ENCODE data around the gene PIGV. TPM values are rescaled to one million over a fixed set of nuclear protein-coding genes. Genes with fewer than 3 reads are reported as not detected.
"Not testable (repeated sequence)": the region's sequence is repeated elsewhere in the genome, so short reads cannot be mapped to it uniquely, and the experiment has no call there.

The PIGV gene
- total RNA-seq, 2 donors from 2014 or later: 14.0 to 18.1 TPM

DNA sequence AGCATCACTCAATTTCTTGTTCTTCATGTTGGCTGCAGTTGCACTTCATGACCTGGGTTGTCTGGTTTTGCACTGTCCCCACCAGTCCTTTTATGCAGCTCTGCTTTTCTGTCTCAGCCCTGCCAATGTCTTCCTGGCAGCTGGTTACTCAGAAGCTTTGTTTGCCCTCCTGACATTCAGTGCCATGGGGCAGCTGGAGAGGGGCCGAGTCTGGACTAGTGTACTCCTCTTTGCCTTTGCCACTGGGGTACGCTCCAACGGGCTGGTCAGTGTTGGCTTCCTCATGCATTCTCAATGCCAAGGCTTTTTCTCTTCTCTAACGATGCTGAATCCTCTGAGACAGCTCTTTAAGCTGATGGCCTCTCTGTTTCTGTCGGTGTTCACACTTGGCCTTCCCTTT is 6.6 kb downstream of the PIGV start:
- peaks cover 48% of the 10 kb centered on the region for H3K4me1 Mint-ChIP-seq
- peak overlapping the region; percentile 28 for H3K27ac Mint-ChIP-seq
- H3K9me3 Mint-ChIP-seq: no peaks in the 10 kb centered on the region
- H3K27me3 Mint-ChIP-seq: no peaks in the 10 kb centered on the region
- no peak for ATAC-seq (replicated peaks)
- peaks cover 81% of the 10 kb centered on the region for H3K36me3 Mint-ChIP-seq (ENCODE audit: low read depth)
- no peak overlapping the region for H3K4me3 Mint-ChIP-seq

DNA sequence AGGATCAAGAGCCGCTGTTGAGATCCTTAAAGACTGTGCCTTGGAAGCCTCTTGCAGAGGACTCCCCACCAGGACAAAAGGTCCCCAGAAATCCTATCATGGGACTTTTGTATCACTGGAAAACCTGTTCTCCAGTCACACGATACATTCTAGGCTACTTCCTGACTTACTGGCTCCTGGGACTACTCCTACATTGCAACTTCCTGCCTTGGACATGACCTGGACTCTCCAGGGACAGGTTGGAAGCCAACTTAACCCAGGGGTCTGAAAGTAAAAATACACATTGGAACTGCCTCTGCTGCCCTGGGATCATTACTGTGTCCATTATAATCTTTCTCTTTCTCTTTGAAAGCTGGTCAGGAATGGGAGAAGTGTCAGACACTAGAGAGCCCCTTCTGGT is 9.9 kb downstream of the PIGV start:
- Mint-ChIP-seq H3K27ac (peak overlapping the region; percentile 59), H3K9me3 (no peaks in the 10 kb centered on the region), H3K4me1 (peaks cover 46% of the 10 kb centered on the region), H3K4me3 (no peak overlapping the region), H3K27me3 (no peaks in the 10 kb centered on the region), H3K36me3 (ENCODE audit: low read depth) (peaks cover 62% of the 10 kb centered on the region)
- no peak for ATAC-seq (replicated peaks)

DNA sequence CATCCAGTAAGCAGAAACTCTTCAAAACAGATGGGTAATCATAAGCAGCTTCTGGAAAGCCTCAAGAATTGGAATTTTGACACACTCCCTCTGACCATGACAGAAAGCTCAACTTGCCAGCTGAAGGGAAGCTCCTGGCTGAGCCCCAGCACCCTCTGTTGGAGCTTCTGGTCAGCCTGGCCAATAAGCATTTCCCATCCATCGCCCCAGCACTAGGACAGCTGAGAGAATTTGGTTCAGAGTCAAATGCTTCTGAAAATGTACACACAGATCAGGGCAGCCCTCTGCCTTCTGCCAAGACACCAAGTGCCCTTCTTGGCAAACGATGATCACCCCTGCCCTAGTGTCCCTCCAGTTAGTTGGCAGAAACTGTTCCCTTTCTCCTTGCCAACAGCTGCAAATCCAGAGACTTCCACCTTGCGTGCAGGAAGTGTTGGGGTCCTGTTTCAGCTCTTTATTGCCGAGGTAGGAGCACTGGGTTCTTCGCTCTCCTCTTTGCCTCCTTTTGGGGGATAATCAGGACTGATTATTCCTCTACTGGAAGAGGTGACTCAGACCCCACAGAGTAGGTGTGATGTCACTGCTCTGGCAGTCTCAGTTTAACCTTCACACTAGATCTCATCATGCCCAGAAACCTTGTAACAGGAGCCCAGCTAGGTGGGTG is 11.9 kb downstream of the PIGV start:
- Mint-ChIP-seq H3K4me1 (peaks cover 36% of the 10 kb centered on the region), H3K27me3 (no peaks in the 10 kb centered on the region), H3K36me3 (ENCODE audit: low read depth) (peaks cover 42% of the 10 kb centered on the region), H3K4me3 (peak overlapping the region; percentile 70), H3K27ac (peak overlapping the region; percentile 86), H3K9me3 (no peaks in the 10 kb centered on the region)
- ATAC-seq (replicated peaks): peak; percentile 90

DNA sequence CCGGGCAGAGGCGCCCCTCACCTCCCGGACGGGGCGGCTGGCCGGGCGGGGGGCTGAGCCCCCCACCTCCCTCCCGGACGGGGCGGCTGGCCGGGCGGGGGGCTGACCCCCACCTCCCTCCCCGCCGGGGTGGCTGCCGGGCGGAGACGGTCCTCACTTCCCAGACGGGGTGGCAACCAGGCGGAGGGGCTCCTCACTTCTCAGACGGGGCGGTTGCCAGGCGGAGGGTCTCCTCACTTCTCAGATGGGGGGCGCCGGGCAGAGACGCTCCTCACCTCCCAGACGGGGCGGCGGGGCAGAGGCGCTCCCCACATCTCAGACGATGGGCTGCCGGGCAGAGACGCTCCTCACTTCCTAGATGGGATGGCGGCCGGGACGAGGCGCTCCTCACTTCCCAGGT is 16.2 kb downstream of the PIGV start:
- not testable (repeated sequence) for ATAC-seq (replicated peaks); H3K36me3 Mint-ChIP-seq (ENCODE audit: low read depth); H3K9me3 Mint-ChIP-seq; H3K27me3 Mint-ChIP-seq; H3K27ac Mint-ChIP-seq; H3K4me3 Mint-ChIP-seq
- peaks cover 34% of the 10 kb centered on the region for H3K4me1 Mint-ChIP-seq

DNA sequence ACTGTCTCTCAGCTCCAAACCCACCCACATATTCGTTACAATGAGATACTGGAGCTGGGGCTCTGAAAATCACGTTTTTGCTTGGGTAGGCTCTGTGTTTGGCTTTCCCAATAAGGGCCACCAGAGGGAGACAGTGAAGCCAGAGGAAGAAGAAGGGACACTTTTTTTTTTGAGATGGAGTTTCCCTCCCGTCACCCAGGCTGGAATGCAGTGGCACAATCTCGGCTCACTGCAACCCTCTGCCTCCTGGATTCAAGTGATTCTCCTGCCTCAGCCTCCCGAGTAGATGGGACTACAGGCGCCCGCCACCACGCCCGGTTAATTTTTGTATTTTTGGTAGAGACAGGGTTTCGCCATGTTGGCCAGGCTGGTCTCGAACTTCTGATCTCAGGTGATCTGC is 22.4 kb downstream of the PIGV start:
- not testable (repeated sequence) for H3K27me3 Mint-ChIP-seq; H3K36me3 Mint-ChIP-seq (ENCODE audit: low read depth); H3K9me3 Mint-ChIP-seq
- Mint-ChIP-seq H3K27ac (peak overlapping the region; percentile 56), H3K4me1 (peaks cover 22% of the 10 kb centered on the region), H3K4me3 (peak overlapping the region; percentile 36)
- peak; percentile 68 for ATAC-seq (replicated peaks)

DNA sequence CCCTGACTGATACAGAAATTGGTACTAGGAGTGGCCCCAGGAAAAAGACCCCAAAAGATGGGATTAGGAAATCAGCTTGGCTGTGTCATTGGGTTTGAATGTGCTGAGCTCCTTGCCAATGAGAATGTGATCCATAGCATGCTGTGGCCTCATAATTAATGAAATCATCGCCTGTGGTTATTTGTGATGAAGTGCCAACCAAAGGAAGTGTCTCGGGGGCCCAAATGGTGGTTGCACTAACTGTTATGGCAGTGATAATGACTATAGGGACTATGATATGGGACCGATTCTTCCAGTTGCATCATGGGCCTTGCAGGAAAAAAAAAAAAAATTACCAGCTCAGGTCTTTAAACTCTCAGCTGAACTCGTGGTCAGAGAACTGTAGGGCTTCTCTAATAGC is 23.3 kb downstream of the PIGV start:
- peak overlapping the region; percentile 36 for H3K4me3 Mint-ChIP-seq
- H3K4me1 Mint-ChIP-seq: peaks cover 18% of the 10 kb centered on the region
- ATAC-seq (replicated peaks): no peak
- H3K36me3 Mint-ChIP-seq (ENCODE audit: low read depth): no peaks in the 10 kb centered on the region
- no peaks in the 10 kb centered on the region for H3K27me3 Mint-ChIP-seq
- H3K9me3 Mint-ChIP-seq: no peaks in the 10 kb centered on the region
- H3K27ac Mint-ChIP-seq: peak overlapping the region; percentile 56

DNA sequence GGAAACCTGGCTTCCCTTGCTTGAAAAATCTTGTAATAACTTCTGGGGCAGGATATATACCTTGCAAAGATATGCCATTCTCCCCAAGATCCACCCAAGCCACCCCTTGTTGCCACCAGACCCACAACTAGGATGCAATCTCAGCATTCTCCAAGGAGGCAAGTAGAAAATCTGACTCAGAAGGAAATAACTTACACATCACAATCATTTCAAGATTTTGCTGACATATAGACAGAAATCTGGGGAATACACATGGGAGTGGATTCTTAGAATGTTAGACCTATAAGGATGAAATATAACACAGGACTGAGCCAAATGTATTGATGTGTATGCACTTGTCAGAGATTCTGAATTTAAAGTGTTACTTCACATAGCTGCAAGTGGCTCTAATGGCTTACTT is 24.0 kb downstream of the PIGV start:
- H3K36me3 Mint-ChIP-seq (ENCODE audit: low read depth): no peaks in the 10 kb centered on the region
- peak overlapping the region; percentile 56 for H3K27ac Mint-ChIP-seq
- no peaks in the 10 kb centered on the region for H3K27me3 Mint-ChIP-seq
- H3K4me1 Mint-ChIP-seq: peaks cover 18% of the 10 kb centered on the region
- no peaks in the 10 kb centered on the region for H3K9me3 Mint-ChIP-seq
- ATAC-seq (replicated peaks): peak; percentile 83
- peak overlapping the region; percentile 36 for H3K4me3 Mint-ChIP-seq

DNA sequence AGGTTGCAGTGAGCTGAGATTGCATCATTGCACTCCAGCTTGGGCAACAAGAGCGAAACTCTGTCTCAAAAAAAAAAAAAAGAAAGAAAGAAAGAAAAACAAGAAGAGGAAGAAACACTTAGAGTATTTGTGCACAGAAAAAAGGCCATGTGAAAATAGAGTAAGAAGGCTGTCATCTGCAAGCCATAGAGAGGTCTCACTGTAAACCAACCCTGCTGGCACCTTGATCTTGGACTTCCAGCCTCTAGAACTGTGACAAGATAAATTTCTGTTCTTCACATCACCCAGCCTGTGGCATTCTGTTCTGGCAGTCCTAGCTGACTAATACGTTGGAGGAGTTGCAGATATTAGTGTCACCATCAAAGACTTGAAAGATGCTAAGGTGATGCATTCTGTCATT is 26.6 kb downstream of the PIGV start:
- H3K4me3 Mint-ChIP-seq: no peak overlapping the region
- H3K27me3 Mint-ChIP-seq: no peaks in the 10 kb centered on the region
- peaks cover 18% of the 10 kb centered on the region for H3K4me1 Mint-ChIP-seq
- no peaks in the 10 kb centered on the region for H3K36me3 Mint-ChIP-seq (ENCODE audit: low read depth)
- H3K9me3 Mint-ChIP-seq: no peaks in the 10 kb centered on the region
- no peak for ATAC-seq (replicated peaks)
- no peak overlapping the region for H3K27ac Mint-ChIP-seq

DNA sequence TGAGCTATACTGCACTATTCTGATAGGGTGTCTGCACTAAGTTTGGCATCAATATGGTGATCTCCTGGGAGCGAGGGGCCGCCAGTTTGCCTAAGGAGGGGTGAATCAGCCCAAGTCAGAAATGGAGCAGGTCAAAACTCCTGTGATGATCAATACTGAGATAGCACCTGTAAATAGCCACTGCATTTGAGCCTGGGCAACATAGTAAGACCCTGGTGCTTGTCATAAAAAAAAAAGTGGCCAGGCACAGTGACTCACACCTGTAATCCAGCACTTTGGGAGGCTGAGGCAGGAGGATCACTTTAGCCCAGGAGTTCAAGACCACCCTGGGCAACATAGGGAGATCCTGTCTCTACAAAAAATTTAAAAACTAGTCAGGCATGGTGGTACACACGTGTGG is 27.1 kb downstream of the PIGV start:
- no peaks in the 10 kb centered on the region for H3K9me3 Mint-ChIP-seq

DNA sequence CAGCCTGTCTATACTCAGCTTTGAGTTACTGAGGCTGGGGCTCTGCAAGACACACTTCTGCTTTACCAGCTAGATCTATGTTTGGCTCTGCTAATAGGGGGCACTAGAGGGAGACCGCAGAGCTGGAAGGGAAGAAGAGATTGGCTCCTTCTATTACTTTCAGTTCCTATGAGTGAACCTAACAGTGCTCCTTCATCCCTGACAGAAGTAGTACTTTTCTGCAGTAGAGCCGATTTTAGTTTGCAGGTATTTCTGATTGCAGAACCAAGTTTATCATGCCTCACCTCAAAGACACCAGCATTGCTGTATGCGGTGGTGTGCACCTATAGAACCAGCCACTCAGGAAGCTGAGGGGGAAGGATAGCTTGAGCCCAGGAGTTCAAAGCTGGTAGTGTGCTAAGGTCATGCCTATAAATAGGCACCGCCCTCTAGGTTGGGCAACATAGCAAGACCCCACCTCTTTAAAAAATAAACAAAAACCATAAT is 33.1 kb downstream of the PIGV start:
- H3K27ac Mint-ChIP-seq: peak overlapping the region; percentile 29
- H3K9me3 Mint-ChIP-seq: no peaks in the 10 kb centered on the region
- peaks cover 17% of the 10 kb centered on the region for H3K4me1 Mint-ChIP-seq

More for the DNA sequence above, 27.1 kb downstream of the PIGV start:
- no peak overlapping the region for H3K27ac Mint-ChIP-seq
- peaks cover 18% of the 10 kb centered on the region for H3K4me1 Mint-ChIP-seq
- H3K36me3 Mint-ChIP-seq (ENCODE audit: low read depth): no peaks in the 10 kb centered on the region
- H3K4me3 Mint-ChIP-seq: no peak overlapping the region
- no peak for ATAC-seq (replicated peaks)
- H3K27me3 Mint-ChIP-seq: no peaks in the 10 kb centered on the region

DNA sequence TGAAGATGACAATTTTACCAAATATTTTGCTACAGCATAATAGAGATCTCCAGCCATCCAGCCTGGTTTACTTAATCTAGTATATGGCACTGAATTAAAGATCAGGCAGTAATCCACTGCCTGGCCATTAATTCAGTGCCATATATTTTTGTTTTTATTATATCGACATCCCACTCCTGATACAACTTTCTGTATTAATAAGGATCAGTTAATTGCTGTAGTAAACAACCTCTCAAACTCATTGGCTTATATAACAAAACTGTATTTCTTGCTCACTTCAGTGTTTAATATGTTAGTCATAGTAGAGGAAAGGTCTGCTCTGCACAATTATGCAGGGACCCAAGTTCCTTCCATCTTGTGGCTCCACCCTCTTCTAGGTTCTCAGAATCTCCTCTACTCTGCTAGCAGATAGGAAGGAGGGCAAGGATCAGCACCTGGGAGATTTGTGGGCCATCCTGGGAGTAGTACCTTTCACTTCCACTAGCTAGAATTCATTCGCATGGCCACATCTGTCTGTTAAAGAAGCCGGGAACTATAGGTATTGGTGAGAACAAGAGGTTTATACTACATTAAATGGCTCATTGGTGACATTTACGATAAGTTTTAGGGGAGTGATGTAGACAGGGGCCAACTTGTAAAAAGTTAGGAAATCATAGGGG is 35.1 kb downstream of the PIGV start:
- ATAC-seq (replicated peaks): no peak
- Mint-ChIP-seq H3K36me3 (ENCODE audit: low read depth) (peaks cover 16% of the 10 kb centered on the region), H3K4me1 (peaks cover 17% of the 10 kb centered on the region), H3K4me3 (no peak overlapping the region), H3K9me3 (no peaks in the 10 kb centered on the region), H3K27ac (peak overlapping the region; percentile 20), H3K27me3 (no peaks in the 10 kb centered on the region)

More for the DNA sequence above, 33.1 kb downstream of the PIGV start:
- Mint-ChIP-seq H3K4me3 (peak overlapping the region; percentile 41), H3K36me3 (ENCODE audit: low read depth) (no peaks in the 10 kb centered on the region), H3K27me3 (no peaks in the 10 kb centered on the region)
- peak; percentile 69 for ATAC-seq (replicated peaks)

DNA sequence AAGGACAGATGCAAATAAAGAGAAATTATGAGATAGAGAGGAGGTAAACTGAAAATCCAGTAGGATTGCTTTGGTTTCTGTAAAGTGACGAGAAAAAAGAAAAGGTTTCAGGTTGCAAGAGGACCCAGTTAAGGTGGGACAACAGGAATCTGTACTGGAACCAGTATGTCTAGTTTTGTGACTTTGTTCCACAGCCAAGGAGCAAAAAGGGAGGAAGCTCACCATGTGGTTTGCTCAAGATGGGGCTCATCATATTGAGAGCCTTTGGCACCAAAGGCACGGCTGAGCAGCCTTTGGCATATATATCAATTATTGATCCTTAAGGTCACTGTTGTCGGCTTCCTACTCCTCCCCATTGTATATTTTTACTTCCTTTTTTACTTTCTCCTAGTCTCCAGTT is 37.0 kb downstream of the PIGV start:
- H3K4me3 Mint-ChIP-seq: peak overlapping the region; percentile 99
- H3K27ac Mint-ChIP-seq: peak overlapping the region; percentile 91
- ATAC-seq (replicated peaks): no peak
- H3K9me3 Mint-ChIP-seq: no peaks in the 10 kb centered on the region
- H3K27me3 Mint-ChIP-seq: no peaks in the 10 kb centered on the region
- peaks cover 35% of the 10 kb centered on the region for H3K36me3 Mint-ChIP-seq (ENCODE audit: low read depth)
- H3K4me1 Mint-ChIP-seq: peaks cover 28% of the 10 kb centered on the region

DNA sequence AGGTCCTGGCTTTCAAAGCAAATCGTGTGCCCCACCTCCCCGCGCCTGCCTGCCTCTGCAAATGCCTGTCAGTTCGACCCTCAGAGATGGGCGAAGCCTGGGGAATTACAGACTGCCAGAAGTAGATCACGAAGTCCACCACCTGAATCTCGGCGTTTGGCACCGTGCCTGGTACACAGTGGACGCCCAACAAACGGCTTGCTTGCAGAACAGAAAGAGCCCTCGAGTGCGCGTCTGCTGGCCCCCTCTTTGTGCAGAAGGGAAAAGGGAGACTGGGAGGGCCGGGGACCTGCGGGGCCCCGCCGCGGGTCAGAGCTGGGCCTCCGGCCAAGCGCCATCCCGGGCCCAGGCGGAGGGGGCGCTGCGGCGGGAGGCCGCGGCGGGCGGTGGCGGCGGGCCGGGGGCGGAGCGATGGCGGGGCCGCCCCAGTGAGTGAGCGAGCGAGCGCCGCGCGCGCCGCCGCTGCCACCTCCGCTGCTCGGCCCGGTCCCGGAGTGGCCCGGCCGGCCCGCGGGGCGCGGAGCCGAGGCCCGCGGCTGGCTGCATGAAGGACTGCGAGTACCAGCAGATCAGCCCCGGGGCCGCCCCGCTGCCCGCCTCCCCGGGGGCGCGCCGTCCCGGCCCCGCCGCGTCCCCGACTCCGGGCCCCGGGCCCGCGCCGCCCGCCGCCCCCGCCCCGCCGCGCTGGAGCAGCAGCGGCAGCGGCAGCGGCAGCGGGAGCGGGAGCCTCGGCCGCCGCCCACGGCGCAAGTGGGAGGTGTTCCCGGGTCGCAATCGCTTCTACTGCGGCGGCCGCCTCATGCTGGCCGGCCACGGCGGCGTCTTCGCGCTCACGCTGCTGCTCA is 38.7 kb downstream of the PIGV start, which contains the start of gene ZDHHC18:
TSS of gene ZDHHC18 (plus strand) at position 428 of the 845 bp plus-strand sequence. CDS start at position 545, 117 bp downstream.
- H3K9me3 Mint-ChIP-seq: no peaks in the 10 kb centered on the region
- peak within 1 kb of the TSS; percentile 99 for H3K27ac Mint-ChIP-seq
- H3K4me1 Mint-ChIP-seq: peaks cover 34% of the 10 kb centered on the region
- no peaks in the 10 kb centered on the region for H3K27me3 Mint-ChIP-seq
- H3K4me3 Mint-ChIP-seq: peak within 1 kb of the TSS; percentile 99
- peaks cover 53% of the 10 kb centered on the region for H3K36me3 Mint-ChIP-seq (ENCODE audit: low read depth)
- peak; percentile 81 for ATAC-seq (replicated peaks)

DNA sequence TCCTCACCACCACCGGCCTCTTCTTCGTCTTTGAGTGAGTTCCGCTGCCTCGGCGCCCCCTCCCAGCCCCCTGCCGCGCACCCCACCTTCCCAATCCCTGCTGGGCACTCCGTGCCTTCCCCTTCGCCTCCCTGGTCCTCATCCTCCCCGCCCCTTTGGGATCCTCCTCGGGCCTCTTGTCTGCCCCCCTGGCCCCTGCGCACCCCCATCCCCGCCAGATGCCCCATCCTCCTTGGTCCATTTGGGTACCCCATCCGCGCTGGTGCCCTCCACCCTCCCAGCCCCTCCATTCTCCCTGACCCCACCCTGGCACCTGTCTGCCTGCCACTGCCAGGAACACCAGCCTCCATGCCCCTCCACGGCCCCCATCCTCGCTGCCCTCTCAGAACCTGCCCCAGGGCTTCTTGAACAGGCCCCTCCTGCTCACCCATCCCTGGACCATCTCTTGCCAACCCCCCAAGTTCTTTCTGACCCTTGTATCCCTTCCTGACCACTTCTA is 39.4 kb downstream of the PIGV start:
- peak overlapping the region; percentile 99 for H3K27ac Mint-ChIP-seq
- peaks cover 41% of the 10 kb centered on the region for H3K4me1 Mint-ChIP-seq
- no peaks in the 10 kb centered on the region for H3K27me3 Mint-ChIP-seq
- H3K9me3 Mint-ChIP-seq: no peaks in the 10 kb centered on the region
- no peak for ATAC-seq (replicated peaks)
- H3K4me3 Mint-ChIP-seq: peak overlapping the region; percentile 99
- peaks cover 59% of the 10 kb centered on the region for H3K36me3 Mint-ChIP-seq (ENCODE audit: low read depth)
